ENCODE measurements around the gene EDIL3. TPM values are rescaled to one million over a fixed set of nuclear protein-coding genes. Genes with fewer than 3 reads are reported as not detected.

The EDIL3 gene
- total and polyA plus RNA-seq, 2 experiments from 2014 or later, result 18.2 to 42.4 TPM

DNA sequence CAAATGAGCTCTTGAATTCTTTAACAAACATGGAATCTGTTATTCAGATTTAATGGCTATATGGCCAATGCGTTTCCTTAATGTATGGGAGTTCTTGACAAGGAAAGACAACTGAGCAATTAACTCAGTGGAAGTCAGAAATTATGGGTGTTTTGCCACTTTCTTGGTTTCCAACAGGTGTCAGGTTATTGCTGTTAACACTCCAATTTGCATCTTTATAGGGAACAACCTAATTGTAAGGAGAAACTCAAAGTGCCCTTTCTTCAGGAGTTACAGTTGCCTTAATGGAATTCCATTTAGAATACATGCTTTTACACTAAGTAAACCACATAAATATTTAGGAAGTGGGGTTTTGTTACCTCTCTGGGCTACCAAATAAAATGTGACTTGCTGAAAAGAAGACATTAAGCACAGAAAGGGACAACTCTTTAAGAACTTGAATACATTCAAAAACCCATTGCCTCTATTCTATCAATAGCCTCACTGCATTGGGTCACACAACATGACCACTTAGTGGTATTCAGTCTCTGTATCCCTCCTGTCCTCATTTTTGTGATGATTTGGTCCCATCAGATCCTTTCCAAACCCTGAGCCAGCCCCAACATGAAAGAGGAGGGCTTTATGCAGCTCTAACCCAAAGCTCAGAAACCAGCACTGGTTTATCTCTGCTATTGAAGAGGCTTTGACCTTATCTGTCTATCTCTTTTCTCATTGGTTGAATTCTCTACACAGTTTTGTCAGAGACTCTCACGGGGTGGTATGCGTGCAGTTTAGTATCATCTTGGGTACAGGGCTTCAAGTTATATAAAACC is 118.7 kb downstream of the EDIL3 start:
- Histone ChIP-seq H3K4me3 (no peak overlapping the region), H3K4me2 (no peak overlapping the region), H3K4me1 (ENCODE audit: insufficient read depth) (no peaks in the 10 kb centered on the region), H3K9me2 (replicated peaks; ENCODE audit: insufficient read depth) (no peaks in the 10 kb centered on the region), H3K27ac (no peak overlapping the region), H3K9me3 (ENCODE audit: low read depth) (no peaks in the 10 kb centered on the region), H2AFZ (no peak overlapping the region), H3K79me2 (no peaks in the 10 kb centered on the region), H4K20me1 (ENCODE audit: insufficient read depth, poor library complexity, severe bottlenecking) (no peaks in the 10 kb centered on the region), H3K36me3 (replicated peaks; ENCODE audit: insufficient read depth, low read depth) (no peaks in the 10 kb centered on the region), H3K27me3 (no peaks in the 10 kb centered on the region)
- no peak for TF ChIP-seq EZH2 (IDR thresholded peaks at IDR 0.05; ENCODE audit: borderline replicate concordance)
- no peak for TF ChIP-seq EZH2phosphoT487 (IDR thresholded peaks at IDR 0.05; ENCODE audit: low read depth, severe bottlenecking, unreplicated experiment)
- TF ChIP-seq, protein P1, sequence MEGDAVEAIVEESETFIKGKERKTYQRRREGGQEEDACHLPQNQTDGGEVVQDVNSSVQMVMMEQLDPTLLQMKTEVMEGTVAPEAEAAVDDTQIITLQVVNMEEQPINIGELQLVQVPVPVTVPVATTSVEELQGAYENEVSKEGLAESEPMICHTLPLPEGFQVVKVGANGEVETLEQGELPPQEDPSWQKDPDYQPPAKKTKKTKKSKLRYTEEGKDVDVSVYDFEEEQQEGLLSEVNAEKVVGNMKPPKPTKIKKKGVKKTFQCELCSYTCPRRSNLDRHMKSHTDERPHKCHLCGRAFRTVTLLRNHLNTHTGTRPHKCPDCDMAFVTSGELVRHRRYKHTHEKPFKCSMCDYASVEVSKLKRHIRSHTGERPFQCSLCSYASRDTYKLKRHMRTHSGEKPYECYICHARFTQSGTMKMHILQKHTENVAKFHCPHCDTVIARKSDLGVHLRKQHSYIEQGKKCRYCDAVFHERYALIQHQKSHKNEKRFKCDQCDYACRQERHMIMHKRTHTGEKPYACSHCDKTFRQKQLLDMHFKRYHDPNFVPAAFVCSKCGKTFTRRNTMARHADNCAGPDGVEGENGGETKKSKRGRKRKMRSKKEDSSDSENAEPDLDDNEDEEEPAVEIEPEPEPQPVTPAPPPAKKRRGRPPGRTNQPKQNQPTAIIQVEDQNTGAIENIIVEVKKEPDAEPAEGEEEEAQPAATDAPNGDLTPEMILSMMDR (IDR thresholded peaks at IDR 0.05; ENCODE audit: poor library complexity), result no peak
- 59% methylated on average over 3 of the region's 3 CpGs for WGBS (ENCODE audit: low lambda C conversion rate, missing lambda C conversion rate)
- no peak for DNase-seq (ENCODE audit: low spot score)

DNA sequence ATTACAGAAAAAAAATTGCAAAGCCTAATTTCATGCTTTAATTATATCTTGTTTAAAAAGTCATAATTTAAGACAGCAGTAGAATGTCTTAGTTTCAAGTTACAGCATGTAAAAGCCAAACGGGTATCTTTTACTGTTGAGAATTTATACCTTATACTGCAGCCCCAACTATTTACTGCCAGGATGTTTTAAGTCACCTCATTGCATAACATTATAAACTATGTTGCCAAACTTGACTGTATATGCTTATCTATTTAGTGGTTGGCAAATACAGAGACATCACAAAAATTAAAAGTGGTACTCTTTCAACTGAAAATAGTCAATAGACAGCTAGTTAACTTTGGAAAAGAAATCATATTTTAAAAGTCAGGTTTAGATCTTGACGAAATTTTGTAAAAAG is 119.5 kb downstream of the EDIL3 start:
- 53% methylated on average over 2 of the region's 2 CpGs for WGBS (ENCODE audit: low lambda C conversion rate, missing lambda C conversion rate)
- H3K4me3 ChIP-seq, result no peak overlapping the region

DNA sequence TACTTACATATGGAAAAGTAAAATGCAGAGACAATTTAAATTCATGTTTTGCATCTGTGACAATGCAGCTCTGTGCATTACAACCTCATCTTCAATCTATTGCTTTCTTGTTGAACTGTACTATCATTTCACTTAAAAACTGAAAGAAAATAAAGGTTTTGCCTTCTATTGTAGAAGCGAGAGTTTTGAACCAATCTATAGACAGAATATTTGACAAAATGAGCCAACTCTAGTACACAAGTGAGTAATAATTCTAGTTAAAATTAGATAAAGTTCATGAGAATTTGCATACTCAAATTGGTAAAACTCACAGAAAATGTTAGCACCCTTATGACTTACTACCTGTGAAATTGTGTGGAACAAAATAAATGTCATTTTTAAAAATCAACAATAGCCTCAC is 123.7 kb downstream of the EDIL3 start:
- Histone ChIP-seq H4K20me1 (ENCODE audit: insufficient read depth, poor library complexity, severe bottlenecking) (no peaks in the 10 kb centered on the region), H3K27ac (no peak overlapping the region), H3K4me3 (no peak overlapping the region), H3K9me2 (replicated peaks; ENCODE audit: insufficient read depth) (no peaks in the 10 kb centered on the region), H2AFZ (no peak overlapping the region), H3K27me3 (no peaks in the 10 kb centered on the region), H3K9me3 (ENCODE audit: low read depth) (no peaks in the 10 kb centered on the region), H3K4me1 (ENCODE audit: insufficient read depth) (no peaks in the 10 kb centered on the region), H3K79me2 (no peaks in the 10 kb centered on the region), H3K36me3 (replicated peaks; ENCODE audit: insufficient read depth, low read depth) (no peaks in the 10 kb centered on the region), H3K4me2 (no peak overlapping the region)
- TF ChIP-seq, protein P1 (IDR thresholded peaks at IDR 0.05; ENCODE audit: poor library complexity), result no peak
- TF ChIP-seq EZH2 (IDR thresholded peaks at IDR 0.05; ENCODE audit: borderline replicate concordance), result no peak
- no peak for TF ChIP-seq EZH2phosphoT487 (IDR thresholded peaks at IDR 0.05; ENCODE audit: low read depth, severe bottlenecking, unreplicated experiment)
- WGBS (ENCODE audit: low lambda C conversion rate, missing lambda C conversion rate), result 91% methylated on average over 1 of the region's 1 CpG
- no peak for DNase-seq (ENCODE audit: low spot score)

More for the DNA sequence above, 119.5 kb downstream of the EDIL3 start:
- TF ChIP-seq, protein P1 (IDR thresholded peaks at IDR 0.05; ENCODE audit: poor library complexity), result no peak
- TF ChIP-seq EZH2 (IDR thresholded peaks at IDR 0.05; ENCODE audit: borderline replicate concordance) (no peak), EZH2phosphoT487 (IDR thresholded peaks at IDR 0.05; ENCODE audit: low read depth, severe bottlenecking, unreplicated experiment) (no peak)
- Histone ChIP-seq H2AFZ (no peak overlapping the region), H3K9me3 (ENCODE audit: low read depth) (no peaks in the 10 kb centered on the region), H3K79me2 (no peaks in the 10 kb centered on the region), H3K4me2 (no peak overlapping the region), H3K4me1 (ENCODE audit: insufficient read depth) (no peaks in the 10 kb centered on the region), H3K27me3 (no peaks in the 10 kb centered on the region), H3K27ac (no peak overlapping the region), H4K20me1 (ENCODE audit: insufficient read depth, poor library complexity, severe bottlenecking) (no peaks in the 10 kb centered on the region), H3K36me3 (replicated peaks; ENCODE audit: insufficient read depth, low read depth) (no peaks in the 10 kb centered on the region), H3K9me2 (replicated peaks; ENCODE audit: insufficient read depth) (no peaks in the 10 kb centered on the region)
- no peak for DNase-seq (ENCODE audit: low spot score)

Measured in hepatocyte (in vitro differentiated cells).